ENCODE measurements around the gene SETDB2. TPM values are rescaled to one million over a fixed set of nuclear protein-coding genes. Genes with fewer than 3 reads are reported as not detected.

Gene SETDB2
- polyA plus RNA-seq, 1 experiment, result 21.7 TPM

DNA sequence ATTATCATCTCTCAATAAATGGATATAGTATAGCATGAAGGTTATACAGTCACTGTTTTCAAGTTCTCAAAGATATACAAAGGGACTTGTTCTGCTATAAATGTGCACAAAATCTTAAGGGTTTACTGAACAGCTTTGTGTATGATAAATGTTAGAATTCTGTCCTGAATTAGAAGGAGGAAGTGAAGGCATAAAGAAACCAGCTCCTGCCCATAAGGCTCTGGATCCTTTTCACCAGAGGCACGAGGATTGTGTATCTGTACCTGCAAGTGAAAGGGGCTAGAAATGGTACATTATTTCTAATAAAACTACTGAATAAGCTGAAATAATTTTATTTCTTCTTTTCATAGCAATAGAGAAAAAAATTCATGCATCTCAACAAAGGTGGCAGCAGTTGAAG lies 84.1 kb downstream of the SETDB2 start:
- no peaks in the 10 kb centered on the region for H3K27me3 ChIP-seq (ENCODE audit: control insufficient read depth, insufficient read depth, low read length)
- TF ChIP-seq, protein P1, sequence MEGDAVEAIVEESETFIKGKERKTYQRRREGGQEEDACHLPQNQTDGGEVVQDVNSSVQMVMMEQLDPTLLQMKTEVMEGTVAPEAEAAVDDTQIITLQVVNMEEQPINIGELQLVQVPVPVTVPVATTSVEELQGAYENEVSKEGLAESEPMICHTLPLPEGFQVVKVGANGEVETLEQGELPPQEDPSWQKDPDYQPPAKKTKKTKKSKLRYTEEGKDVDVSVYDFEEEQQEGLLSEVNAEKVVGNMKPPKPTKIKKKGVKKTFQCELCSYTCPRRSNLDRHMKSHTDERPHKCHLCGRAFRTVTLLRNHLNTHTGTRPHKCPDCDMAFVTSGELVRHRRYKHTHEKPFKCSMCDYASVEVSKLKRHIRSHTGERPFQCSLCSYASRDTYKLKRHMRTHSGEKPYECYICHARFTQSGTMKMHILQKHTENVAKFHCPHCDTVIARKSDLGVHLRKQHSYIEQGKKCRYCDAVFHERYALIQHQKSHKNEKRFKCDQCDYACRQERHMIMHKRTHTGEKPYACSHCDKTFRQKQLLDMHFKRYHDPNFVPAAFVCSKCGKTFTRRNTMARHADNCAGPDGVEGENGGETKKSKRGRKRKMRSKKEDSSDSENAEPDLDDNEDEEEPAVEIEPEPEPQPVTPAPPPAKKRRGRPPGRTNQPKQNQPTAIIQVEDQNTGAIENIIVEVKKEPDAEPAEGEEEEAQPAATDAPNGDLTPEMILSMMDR (IDR thresholded peaks at IDR 0.05; ENCODE audit: low read depth, low read length), result no peak
- H3K9me3 ChIP-seq (ENCODE audit: control insufficient read depth, insufficient read depth, low read length), result no peaks in the 10 kb centered on the region
- DNase-seq (ENCODE audit: low read depth, low spot score), result no peak
- ChIA-PET POLR2A (no interaction called here), CTCF (interaction anchor here (1.0 to 1.1 kb wide), 2 partner anchors 9 kb away, joined by 3 to 4 read pairs; no protein-coding TSS in a partner anchor)
- H3K4me3 ChIP-seq (ENCODE audit: low read depth, low read length), result no peak overlapping the region
- H3K27ac ChIP-seq (ENCODE audit: low read depth, low read length), result no peak overlapping the region

DNA sequence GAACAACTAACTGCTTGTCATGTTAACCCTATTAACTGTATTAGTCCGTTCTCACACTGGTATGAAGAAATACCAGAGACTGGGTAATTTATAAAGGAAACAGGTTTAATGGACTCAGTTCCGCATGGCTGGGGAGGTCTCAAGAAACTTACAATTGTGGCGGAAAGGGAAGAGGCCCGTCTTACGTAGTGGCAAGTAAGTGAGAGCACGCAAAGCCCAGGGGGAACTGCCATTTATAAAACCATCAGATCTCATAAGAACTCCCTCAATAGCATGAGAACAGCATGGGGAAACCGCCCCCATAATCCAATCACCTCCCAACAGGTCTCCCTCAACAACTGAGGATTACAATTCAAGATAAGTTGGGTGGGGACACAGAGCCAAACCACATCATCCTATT lies 86.4 kb downstream of the SETDB2 start:
- no peaks in the 10 kb centered on the region for H3K27me3 ChIP-seq (ENCODE audit: control insufficient read depth, insufficient read depth, low read length)
- no peak for DNase-seq (ENCODE audit: low read depth, low spot score)
- H3K9me3 ChIP-seq (ENCODE audit: control insufficient read depth, insufficient read depth, low read length), result no peaks in the 10 kb centered on the region
- H3K27ac ChIP-seq (ENCODE audit: low read depth, low read length), result no peak overlapping the region
- no peak overlapping the region for H3K4me3 ChIP-seq (ENCODE audit: low read depth, low read length)
- CTCF ChIA-PET, result no interaction called here
- POLR2A ChIA-PET, result no interaction called here
- TF ChIP-seq, protein P1 (IDR thresholded peaks at IDR 0.05; ENCODE audit: low read depth, low read length), result no peak

DNA sequence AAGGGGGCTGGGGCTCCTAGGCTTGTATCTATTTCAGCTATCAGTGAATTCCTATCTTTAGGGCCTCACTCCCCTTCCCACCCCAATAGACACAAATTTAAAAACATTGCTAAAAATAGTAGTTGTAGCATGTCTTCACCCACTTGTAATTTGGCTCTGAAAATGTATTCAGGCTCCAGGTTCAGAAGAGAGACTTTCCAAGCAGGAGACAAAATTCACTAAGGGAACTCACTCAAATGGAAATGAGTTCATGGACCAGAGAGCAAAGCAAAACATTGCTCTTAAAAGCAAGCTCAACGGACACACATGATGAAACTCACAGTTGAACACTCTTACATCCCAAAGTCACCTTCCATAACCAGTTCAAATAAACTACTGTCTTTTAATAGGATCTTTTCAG lies 88.5 kb downstream of the SETDB2 start:
- Histone ChIP-seq H3K4me3 (ENCODE audit: low read depth, low read length) (no peak overlapping the region), H3K27me3 (ENCODE audit: control insufficient read depth, insufficient read depth, low read length) (no peaks in the 10 kb centered on the region), H3K9me3 (ENCODE audit: control insufficient read depth, insufficient read depth, low read length) (no peaks in the 10 kb centered on the region), H3K27ac (ENCODE audit: low read depth, low read length) (no peak overlapping the region)
- TF ChIP-seq, protein P1 (IDR thresholded peaks at IDR 0.05; ENCODE audit: low read depth, low read length), result no peak
- no peak for DNase-seq (ENCODE audit: low read depth, low spot score)
- POLR2A ChIA-PET, result no interaction called here
- CTCF ChIA-PET, result no interaction called here

DNA sequence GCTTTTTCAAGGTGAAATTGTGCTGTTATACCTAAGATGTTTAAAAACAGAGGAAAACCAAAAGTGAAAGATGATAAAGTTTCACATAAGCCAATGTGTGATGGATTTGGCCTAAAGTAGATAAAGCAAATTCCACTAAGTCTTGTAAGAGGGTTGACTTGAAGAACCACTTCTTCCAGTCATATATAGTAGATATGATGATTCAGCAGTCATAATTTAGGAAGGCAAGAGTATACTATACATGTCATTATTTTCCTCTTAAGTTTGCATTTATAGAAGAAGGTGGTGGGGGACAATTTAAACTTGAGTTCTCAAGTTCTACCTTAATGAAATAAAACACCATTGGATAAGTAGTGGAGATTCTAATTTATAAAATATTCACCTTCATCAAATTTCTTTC lies 88.9 kb downstream of the SETDB2 start:
- no peak for DNase-seq (ENCODE audit: low read depth, low spot score)
- Histone ChIP-seq H3K9me3 (ENCODE audit: control insufficient read depth, insufficient read depth, low read length) (no peaks in the 10 kb centered on the region), H3K27ac (ENCODE audit: low read depth, low read length) (no peak overlapping the region), H3K27me3 (ENCODE audit: control insufficient read depth, insufficient read depth, low read length) (no peaks in the 10 kb centered on the region), H3K4me3 (ENCODE audit: low read depth, low read length) (no peak overlapping the region)
- ChIA-PET CTCF (no interaction called here), POLR2A (no interaction called here)
- TF ChIP-seq, protein P1 (IDR thresholded peaks at IDR 0.05; ENCODE audit: low read depth, low read length), result no peak

DNA sequence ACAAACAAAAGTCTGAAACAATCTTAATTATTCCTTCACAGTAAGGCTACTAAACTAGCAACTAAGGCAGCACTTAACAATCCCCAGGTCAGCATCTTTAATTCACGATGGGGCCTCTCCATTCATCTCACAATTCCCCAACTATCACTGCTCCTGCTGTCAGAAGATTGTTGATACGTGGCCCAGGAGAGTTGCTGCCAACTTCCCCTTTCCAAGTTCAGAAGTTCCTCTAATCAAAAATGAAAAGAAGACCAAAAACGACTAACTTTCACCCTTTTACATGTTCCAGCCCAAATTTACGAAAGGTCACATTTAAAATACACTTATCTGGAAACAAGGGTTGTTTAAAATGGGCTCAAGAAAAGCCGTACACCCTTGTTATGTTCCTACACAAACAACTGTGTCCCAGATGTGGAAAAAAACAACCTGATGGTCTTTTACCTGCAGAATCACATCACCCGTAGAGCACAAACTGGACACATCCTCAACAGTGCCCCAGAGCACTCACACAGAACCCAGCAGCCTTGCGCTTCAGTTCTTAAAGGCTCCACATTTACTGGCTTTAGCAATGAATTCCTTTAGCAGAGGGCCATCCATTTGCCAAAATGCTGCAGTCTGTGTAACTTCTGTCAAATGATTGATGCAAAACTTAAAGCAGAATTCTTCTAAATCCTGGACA lies 89.7 kb downstream of the SETDB2 start:
- no peak for DNase-seq (ENCODE audit: low read depth, low spot score)
- H3K27me3 ChIP-seq (ENCODE audit: control insufficient read depth, insufficient read depth, low read length), result no peaks in the 10 kb centered on the region
- ChIA-PET POLR2A (no interaction called here), CTCF (no interaction called here)
- no peak overlapping the region for H3K27ac ChIP-seq (ENCODE audit: low read depth, low read length)
- H3K4me3 ChIP-seq (ENCODE audit: low read depth, low read length), result no peak overlapping the region
- TF ChIP-seq, protein P1 (IDR thresholded peaks at IDR 0.05; ENCODE audit: low read depth, low read length), result no peak
- H3K9me3 ChIP-seq (ENCODE audit: control insufficient read depth, insufficient read depth, low read length), result no peaks in the 10 kb centered on the region

Data from AG04450 (cell line).